Neural cell (in vitro differentiated cells): ENCODE data around the gene GLDC. TPM values are rescaled to one million over a fixed set of nuclear protein-coding genes. Genes with fewer than 3 reads are reported as not detected.

ENCODE experiments used
- H2AFZ ChIP-seq: fragments of 200-600, 300-800 bp; sonication (generic), shearing (Covaris generic); 2 replicates; pipeline ENCODE4 v1.6.0; 2014; ENCODE audit warnings: low read depth, mild to moderate bottlenecking, antibody characterized with exemption, low read length, moderate library complexity
- H3F3A ChIP-seq: fragments of 200-600 bp; shearing (Covaris generic); 2 replicates; pipeline ENCODE4 v1.6.1; 2016; ENCODE audit warnings: mild to moderate bottlenecking, moderate library complexity, mixed read lengths, antibody characterized with exemption, low read length; ENCODE audit not compliant: insufficient read depth, poor library complexity, severe bottlenecking
- H3K27ac ChIP-seq: fragments of 200-600, 300-800 bp; sonication (generic), shearing (Covaris generic); 2 replicates; pipeline ENCODE4 v1.5.1; 2014; ENCODE audit warnings: mild to moderate bottlenecking, low read length, moderate library complexity
- H3K27me3 ChIP-seq: fragments of 300-800, 200-600 bp; sonication (generic), shearing (Covaris generic); 2 replicates; pipeline ENCODE4 v1.6.0; 2014; ENCODE audit warnings: mild to moderate bottlenecking, low read depth, low read length, moderate library complexity; ENCODE audit not compliant: insufficient read depth
- H3K36me3 ChIP-seq: fragments of 300-800, 200-600 bp; sonication (generic), shearing (Covaris generic); 2 replicates; pipeline ENCODE4 v1.5.1; 2014; ENCODE audit warnings: mild to moderate bottlenecking, antibody characterized with exemption, low read length, moderate library complexity; ENCODE audit not compliant: insufficient read depth
- H3K4me2 ChIP-seq: fragments of 300-800, 200-600 bp; sonication (generic), shearing (Covaris generic); 2 replicates; pipeline ENCODE4 v1.6.0; 2014; ENCODE audit warnings: mild to moderate bottlenecking, low read length
- H3K4me3 ChIP-seq: fragments of 300-800, 200-600 bp; sonication (generic), shearing (Covaris generic); 2 replicates; pipeline ENCODE4 v1.5.1; 2014; ENCODE audit warnings: mild to moderate bottlenecking, low read length, moderate library complexity
- H3K79me2 ChIP-seq: fragments of 200-600 bp; shearing (Covaris generic); replicated peaks from 2 replicates; pipeline ENCODE4 v1.6.0; 2014; ENCODE audit warnings: mild to moderate bottlenecking, low read length, moderate library complexity; ENCODE audit not compliant: insufficient read depth
- H3K9ac ChIP-seq: fragments of 300-800, 200-600 bp; sonication (generic), shearing (Covaris generic); 2 replicates; pipeline ENCODE4 v1.6.1; 2016; ENCODE audit warnings: mild to moderate bottlenecking, low read length, mixed read lengths
- H3K9me2 ChIP-seq: fragments of 200-600 bp; shearing (Covaris generic); 2 replicates; pipeline ENCODE4 v1.6.1; 2016; ENCODE audit warnings: mild to moderate bottlenecking, low read length, mixed read lengths; ENCODE audit not compliant: insufficient read depth
- H3K9me3 ChIP-seq: fragments of 200-600, 300-800 bp; sonication (generic), shearing (Covaris generic); 2 replicates; pipeline ENCODE4 v1.6.1; 2016; ENCODE audit warnings: mild to moderate bottlenecking, mixed run types, low read length, moderate library complexity, mixed read lengths
- H4K20me1 ChIP-seq: fragments of 200-600 bp; shearing (Covaris generic); 2 replicates; pipeline ENCODE4 v1.6.1; 2016; ENCODE audit warnings: mild to moderate bottlenecking, mixed run types; ENCODE audit not compliant: insufficient read depth
- CTCF ChIP-seq: fragments of 450-650 bp; IDR thresholded peaks from 2 replicates; pipeline ENCODE4 v1.5.1; 2014; ENCODE audit warnings: antibody characterized with exemption, mild to moderate bottlenecking, moderate library complexity; ENCODE audit not compliant: poor library complexity, severe bottlenecking
- EP300 ChIP-seq: fragments of 450-650 bp; conservative IDR thresholded peaks from 2 replicates; pipeline ENCODE4 v1.6.1; 2014; ENCODE audit warnings: antibody characterized with exemption, mild to moderate bottlenecking, moderate library complexity; ENCODE audit not compliant: poor library complexity, severe bottlenecking
- EZH2 ChIP-seq: fragments of 200-600, 300-800 bp; shearing (Covaris generic), sonication (generic); IDR thresholded peaks from 2 replicates; pipeline ENCODE4 v1.6.1; 2014; ENCODE audit warnings: antibody characterized with exemption, low read length, borderline replicate concordance, mild to moderate bottlenecking; ENCODE audit not compliant: insufficient read depth, poor library complexity, severe bottlenecking
- MXI1 ChIP-seq: fragments of 450-650 bp; conservative IDR thresholded peaks from 2 replicates; pipeline ENCODE4 v1.6.1; 2014; ENCODE audit warnings: antibody characterized with exemption, mild to moderate bottlenecking; ENCODE audit not compliant: poor library complexity, severe bottlenecking
- POLR2AphosphoS5 ChIP-seq: IDR thresholded peaks from 2 replicates; pipeline ENCODE4 v1.6.1; 2012
- RAD21 ChIP-seq: fragments of 450-650 bp; conservative IDR thresholded peaks from 2 replicates; pipeline ENCODE4 v1.6.1; 2014; ENCODE audit warnings: antibody characterized with exemption, mild to moderate bottlenecking, moderate library complexity
- SMC3 ChIP-seq: fragments of 450-650 bp; conservative IDR thresholded peaks from 2 replicates; pipeline ENCODE4 v1.6.1; 2014; ENCODE audit warnings: antibody characterized with exemption, mild to moderate bottlenecking, moderate library complexity; ENCODE audit not compliant: poor library complexity
- TAF1 ChIP-seq: IDR thresholded peaks from 2 replicates; pipeline ENCODE4 v1.6.1; 2012; ENCODE audit warnings: low read depth
- polyA plus RNA-seq: library from polyadenylated mRNA; depleted of rRNA; stranded (reverse); fragments of >200 nt; gene quantifications from 2 replicates; pipeline ENCODE4 v1.2.3, GENCODE V29; 2014
- TF ChIP-seq, protein P1 (sequence below): IDR thresholded peaks from 2 replicates; pipeline ENCODE4 v1.6.1; 2012; ENCODE audit warnings: borderline replicate concordance

Gene GLDC
- polyA plus RNA-seq, 1 donor from 2014 or later = 11.4 TPM

DNA sequence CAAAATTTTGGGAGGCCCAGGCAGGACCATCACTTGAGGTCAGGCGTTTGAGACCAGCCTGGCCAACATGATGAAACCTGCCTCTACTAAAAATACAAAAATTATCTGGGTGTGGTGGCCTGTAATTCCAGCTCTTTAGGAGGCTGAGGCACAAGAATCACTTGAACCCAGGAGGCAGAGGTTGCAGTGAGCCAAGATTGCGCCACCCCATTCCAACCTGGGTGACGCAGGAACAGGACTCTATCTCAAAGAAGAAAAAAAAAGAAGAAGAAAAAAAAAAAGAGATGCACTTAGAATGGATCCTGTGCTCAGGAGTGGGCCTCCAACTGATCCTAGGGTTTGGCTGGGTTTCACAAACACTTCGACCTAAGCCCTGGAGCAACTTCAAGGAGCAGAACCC, 45.1 kb downstream of the GLDC start:
- no peaks in the 10 kb centered on the region for H3F3A ChIP-seq

GRCh38 chr9:6600006-6600405, 45.5 kb downstream of the GLDC start:
- TF ChIP-seq SMC3 = no peak
- Histone ChIP-seq H3K4me2 (no peak overlapping the region), H3K9me3 (no peaks in the 10 kb centered on the region), H3K9me2 (no peaks in the 10 kb centered on the region), H3K4me3 (no peak overlapping the region), H3K9ac (no peak overlapping the region), H4K20me1 (no peaks in the 10 kb centered on the region), H3K79me2 (no peaks in the 10 kb centered on the region), H2AFZ (no peak overlapping the region), H3K27ac (no peak overlapping the region), H3K36me3 (no peaks in the 10 kb centered on the region), H3K27me3 (no peaks in the 10 kb centered on the region), H3F3A (no peaks in the 10 kb centered on the region)

More for the DNA sequence above, 45.1 kb downstream of the GLDC start:
- no peaks in the 10 kb centered on the region for H3K9me3 ChIP-seq
- H3K4me3 ChIP-seq = no peak overlapping the region
- TF ChIP-seq, protein P1, sequence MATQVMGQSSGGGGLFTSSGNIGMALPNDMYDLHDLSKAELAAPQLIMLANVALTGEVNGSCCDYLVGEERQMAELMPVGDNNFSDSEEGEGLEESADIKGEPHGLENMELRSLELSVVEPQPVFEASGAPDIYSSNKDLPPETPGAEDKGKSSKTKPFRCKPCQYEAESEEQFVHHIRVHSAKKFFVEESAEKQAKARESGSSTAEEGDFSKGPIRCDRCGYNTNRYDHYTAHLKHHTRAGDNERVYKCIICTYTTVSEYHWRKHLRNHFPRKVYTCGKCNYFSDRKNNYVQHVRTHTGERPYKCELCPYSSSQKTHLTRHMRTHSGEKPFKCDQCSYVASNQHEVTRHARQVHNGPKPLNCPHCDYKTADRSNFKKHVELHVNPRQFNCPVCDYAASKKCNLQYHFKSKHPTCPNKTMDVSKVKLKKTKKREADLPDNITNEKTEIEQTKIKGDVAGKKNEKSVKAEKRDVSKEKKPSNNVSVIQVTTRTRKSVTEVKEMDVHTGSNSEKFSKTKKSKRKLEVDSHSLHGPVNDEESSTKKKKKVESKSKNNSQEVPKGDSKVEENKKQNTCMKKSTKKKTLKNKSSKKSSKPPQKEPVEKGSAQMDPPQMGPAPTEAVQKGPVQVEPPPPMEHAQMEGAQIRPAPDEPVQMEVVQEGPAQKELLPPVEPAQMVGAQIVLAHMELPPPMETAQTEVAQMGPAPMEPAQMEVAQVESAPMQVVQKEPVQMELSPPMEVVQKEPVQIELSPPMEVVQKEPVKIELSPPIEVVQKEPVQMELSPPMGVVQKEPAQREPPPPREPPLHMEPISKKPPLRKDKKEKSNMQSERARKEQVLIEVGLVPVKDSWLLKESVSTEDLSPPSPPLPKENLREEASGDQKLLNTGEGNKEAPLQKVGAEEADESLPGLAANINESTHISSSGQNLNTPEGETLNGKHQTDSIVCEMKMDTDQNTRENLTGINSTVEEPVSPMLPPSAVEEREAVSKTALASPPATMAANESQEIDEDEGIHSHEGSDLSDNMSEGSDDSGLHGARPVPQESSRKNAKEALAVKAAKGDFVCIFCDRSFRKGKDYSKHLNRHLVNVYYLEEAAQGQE = no peak
- no peak for TF ChIP-seq MXI1
- no peak for TF ChIP-seq EZH2
- no peak for TF ChIP-seq RAD21
- H2AFZ ChIP-seq = no peak overlapping the region
- no peaks in the 10 kb centered on the region for H3K27me3 ChIP-seq
- H3K9me2 ChIP-seq = no peaks in the 10 kb centered on the region
- H3K79me2 ChIP-seq = no peaks in the 10 kb centered on the region
- H4K20me1 ChIP-seq = no peaks in the 10 kb centered on the region
- H3K4me2 ChIP-seq = no peak overlapping the region
- no peak overlapping the region for H3K9ac ChIP-seq
- no peak overlapping the region for H3K27ac ChIP-seq
- no peaks in the 10 kb centered on the region for H3K36me3 ChIP-seq

DNA sequence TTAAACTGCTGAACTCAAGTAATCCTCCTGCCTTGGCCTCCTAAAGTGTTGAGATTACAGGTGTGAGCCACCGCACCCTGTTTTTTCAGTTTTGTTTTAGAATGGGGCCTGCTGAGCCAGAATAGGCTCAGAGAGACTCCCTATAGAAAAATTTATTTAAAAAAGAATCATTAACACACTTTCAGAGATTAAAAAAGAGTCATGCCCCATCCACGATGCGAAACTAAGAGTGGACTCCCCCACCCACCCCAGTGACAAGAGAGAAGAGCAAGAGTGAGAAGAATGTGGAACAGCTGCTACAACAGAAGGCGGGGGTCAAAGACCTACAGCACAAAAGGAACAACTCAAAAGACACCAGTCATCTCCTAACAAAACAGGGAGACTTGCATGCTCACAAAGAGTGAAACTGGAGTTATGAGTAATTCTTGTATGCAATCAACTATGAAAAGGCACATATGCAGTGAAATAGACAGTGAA, 47.2 kb downstream of the GLDC start:
- H2AFZ ChIP-seq = no peak overlapping the region
- H3F3A ChIP-seq = no peaks in the 10 kb centered on the region
- no peaks in the 10 kb centered on the region for H3K27me3 ChIP-seq
- no peak overlapping the region for H3K4me3 ChIP-seq
- H3K9ac ChIP-seq = no peak overlapping the region
- H3K27ac ChIP-seq = no peak overlapping the region
- TF ChIP-seq, protein P1 = no peak
- TF ChIP-seq EZH2 (no peak), SMC3 (no peak), TAF1 (no peak), EP300 (no peak), MXI1 (no peak), RAD21 (no peak), CTCF (no peak), POLR2AphosphoS5 (no peak)
- H3K79me2 ChIP-seq = no peaks in the 10 kb centered on the region
- no peaks in the 10 kb centered on the region for H3K9me2 ChIP-seq
- no peak overlapping the region for H3K4me2 ChIP-seq
- H3K36me3 ChIP-seq = no peaks in the 10 kb centered on the region
- no peaks in the 10 kb centered on the region for H4K20me1 ChIP-seq
- no peaks in the 10 kb centered on the region for H3K9me3 ChIP-seq
